Dermis blood vessel endothelial cell (primary cell): Measurements from ENCODE around the gene CATSPERE. TPM values are rescaled to one million over a fixed set of nuclear protein-coding genes. Genes with fewer than 3 reads are reported as not detected.
"Not testable (repeated sequence)": the region's sequence is repeated elsewhere in the genome, so short reads cannot be mapped to it uniquely, and the experiment has no call there.

Experiments
- DNase-seq: peaks from one replicate; pipeline ENCODE4 v3.0.0; 2010
- total RNA-seq: library from RNA; depleted of rRNA; stranded (reverse); fragments of >200 nt; gene quantifications from 2 replicates; pipeline ENCODE4 v1.2.3, GENCODE V29; 2014

The CATSPERE gene
- total RNA-seq, 1 donor from 2014 or later = 1.4 TPM

DNA sequence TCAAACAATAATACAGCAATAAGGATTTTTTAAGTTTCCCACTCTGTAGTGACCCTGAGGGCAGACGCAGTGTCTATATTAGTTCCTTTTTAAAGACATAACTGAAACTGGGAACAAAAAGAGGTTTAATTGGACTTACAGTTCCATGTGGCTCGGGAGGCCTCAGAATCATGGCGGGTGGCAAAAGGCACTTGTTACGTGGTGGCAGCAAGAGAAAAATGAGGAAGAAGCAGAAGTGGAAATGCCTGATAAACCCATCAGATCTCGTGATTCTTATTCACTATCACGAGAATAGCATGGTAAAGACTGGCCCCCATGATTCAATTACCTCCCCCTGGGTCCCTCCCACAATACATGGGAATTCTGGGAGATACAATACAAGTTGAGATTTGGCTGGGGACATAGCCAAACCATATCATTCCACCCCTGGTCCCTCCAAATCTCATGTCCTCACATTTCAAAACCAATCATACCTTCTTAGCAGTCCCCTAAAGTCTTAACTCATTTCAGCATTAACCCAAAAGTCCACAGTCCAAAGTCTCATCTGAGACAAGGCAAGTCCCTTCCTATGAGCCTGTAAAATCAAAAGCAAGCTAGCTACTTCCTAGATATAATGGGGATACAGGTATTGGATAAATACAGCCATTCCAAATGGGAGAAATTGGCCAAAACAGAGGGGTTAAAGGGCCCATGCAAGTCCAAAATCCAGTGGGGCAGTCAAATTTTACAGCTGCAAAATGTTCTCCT, 205.8 kb downstream of the CATSPERE start:
- not testable (repeated sequence) for DNase-seq

DNA sequence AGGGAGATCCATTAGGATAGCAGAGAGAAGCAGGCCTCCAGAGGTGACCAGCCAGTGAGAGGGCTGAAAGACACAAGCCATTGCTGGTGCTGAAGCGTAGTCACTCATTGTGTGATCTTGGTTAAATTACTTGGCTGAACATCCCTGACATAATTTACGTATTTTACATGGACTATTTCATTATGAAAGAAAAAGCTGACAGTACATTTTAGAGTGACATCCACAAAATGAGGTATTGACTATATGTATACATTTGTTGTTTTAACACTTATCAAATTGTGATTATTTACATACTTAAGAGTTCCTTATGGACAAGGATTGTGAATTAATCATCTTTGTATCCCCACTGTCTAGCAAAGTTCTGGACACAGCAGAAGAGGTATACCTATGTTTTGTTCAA, 206.7 kb downstream of the CATSPERE start:
- DNase-seq = no peak

DNA sequence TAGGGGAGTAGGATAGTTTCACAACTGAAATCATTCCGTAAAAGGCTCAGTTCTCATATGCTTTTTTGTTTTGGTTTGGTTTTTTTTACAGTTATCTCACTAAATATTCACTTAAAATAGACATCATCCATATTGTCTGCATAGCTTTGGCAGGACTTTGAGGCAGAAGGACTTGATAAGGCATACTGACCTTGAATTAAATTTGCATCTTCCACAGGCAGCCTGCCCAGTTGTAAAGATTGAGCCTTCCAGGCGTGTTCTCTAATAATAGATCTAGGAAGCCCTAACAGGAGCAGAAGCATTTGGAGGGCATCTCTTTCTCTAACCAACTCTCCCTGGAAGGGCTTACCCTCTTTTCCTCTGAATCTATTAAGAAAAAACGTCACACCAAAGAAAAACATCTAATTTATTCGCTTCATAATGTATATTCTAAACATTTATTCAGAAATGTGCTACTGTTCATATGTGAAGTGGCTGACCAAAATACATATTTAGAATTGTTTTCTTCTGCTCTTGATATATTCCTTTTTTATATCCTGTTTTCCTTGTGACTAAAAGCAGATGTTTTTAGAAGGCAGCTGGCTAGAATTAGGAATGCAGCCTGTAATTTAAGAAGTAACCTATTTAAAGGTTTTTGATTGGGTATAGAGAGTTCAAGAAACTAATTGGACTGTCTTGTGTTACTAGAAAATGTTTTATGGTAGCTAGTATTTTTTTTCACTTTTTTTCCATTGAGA, 212.0 kb downstream of the CATSPERE start:
- no peak for DNase-seq

DNA sequence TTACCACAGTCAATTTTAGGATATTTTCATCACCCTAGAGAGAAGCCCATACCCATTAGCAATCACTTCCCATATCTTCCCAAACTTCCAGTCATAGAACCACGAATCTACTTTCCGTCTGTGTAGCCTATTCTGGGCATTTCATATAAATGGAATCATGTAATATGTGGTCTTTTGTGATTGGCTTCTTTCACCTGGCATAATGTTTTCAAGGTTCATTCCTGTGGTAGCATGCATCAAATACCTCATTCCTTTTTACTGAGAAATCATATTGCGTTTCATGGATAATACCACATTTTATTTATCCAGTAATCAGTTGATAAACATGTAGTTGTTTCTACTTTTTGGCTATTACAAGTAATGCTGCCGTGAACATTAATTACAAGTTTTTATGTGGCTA, 213.4 kb downstream of the CATSPERE start:
- no peak for DNase-seq

DNA sequence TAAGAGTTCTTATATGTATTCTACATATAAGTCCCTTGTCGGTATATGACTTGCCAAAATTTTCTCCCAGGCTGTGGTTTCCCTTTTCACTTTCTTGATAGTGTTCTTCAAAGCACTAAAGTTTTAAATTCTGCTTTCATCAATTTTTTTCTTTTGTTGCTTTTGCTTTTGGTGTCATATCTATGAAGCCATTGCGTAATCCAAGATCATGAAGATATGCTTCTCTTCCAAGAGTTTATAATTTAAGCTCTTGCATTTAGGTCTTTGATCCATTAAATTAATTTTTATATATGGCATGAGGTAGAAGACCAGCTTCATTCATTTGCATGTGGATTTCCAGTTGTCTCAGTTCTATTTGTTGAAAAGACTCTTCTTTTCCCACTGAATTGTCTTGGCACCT, 214.1 kb downstream of the CATSPERE start:
- no peak for DNase-seq

DNA sequence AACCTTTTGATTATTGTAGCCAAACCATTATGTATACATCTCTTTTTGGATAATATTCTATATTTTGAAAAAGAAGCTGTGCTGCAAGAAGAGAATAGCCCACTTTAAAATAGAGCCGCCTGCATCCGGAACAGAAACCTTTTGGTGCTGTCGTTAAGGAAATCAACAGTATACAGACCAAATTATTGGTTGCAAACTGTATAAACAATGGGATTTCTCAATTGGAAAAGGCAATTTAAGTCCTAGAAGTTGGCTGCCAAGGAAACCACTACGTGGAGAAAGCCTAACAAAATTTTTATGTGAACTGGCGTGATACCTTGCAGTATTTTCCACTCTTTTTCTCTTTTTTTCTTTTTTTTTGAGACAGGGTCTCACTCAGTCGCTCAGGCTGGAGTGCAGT, 217.6 kb downstream of the CATSPERE start:
- DNase-seq = peak; percentile 65

DNA sequence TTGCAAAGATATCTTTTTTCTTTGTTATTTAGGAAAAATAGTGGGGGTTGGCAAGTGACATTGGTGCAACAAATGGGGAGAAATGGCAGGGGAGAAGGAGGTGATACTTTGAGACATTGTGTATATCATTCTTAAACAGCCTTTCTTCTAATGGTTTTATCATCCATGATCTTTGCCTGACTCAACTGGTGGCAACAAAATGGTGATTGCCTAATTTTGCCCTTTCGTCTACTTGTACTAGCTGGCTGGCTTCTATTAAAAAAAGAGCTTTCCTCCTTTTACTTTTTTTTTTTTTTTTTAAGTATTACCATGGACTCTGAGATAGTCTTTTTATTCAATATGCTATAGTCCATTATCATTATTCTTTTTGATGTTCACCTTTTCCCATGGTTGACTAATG, 219.6 kb downstream of the CATSPERE start:
- no peak for DNase-seq

DNA sequence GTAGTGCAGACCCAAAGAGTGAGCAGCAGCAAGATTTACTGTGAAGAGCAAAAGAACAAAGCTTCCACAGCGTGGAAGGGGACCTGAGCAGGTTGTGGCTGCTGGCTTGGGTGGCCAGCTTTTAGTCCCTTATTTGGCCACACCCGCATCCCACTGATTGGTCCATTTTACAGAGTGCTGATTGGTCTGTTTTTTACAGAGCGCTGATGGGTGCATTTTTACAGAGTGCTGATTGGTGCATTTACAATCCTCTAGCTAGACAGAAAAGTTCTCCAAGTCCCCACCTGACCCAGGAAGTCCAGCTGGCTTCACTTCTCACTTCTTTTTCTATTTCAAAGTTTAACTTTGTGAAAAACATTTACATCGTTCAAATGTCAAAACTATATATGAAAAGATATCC, 221.0 kb downstream of the CATSPERE start:
- not testable (repeated sequence) for DNase-seq

Other genes with a start within 250 kb of the CATSPERE start
- gene ADSS2, start 9.4 kb upstream of the CATSPERE start, total RNA-seq = 92.1 and 124 TPM in 2 replicates
- 57.5 and 63.7 TPM in 2 replicates for gene DESI2, start 191.9 kb downstream of the CATSPERE start, total RNA-seq